ENCODE data around the gene PUM1.

Gene PUM1

DNA sequence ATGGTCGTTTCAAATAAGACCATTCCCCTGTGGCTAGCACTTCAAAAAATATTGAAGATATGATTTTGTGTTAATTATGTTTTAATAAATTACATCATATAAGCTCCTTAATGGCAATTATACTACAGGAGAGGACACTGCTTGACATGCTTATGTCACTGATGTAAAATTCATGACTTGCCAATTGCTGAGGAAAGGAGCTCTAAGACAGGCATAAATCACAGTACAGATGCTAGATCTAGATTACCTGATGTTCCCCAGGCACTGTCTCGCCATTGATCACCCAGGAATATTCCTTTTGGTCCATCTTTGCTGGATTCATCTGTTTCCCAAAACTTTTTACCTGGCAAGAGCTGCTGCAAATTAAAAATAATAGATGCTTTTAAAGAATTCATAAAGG lies 58.8 kb downstream of the PUM1 start:
- Mint-ChIP-seq H3K4me1 (ENCODE audit: low read depth) (peaks cover 23% of the 10 kb centered on the region), H3K27ac (no peak overlapping the region), H3K4me3 (no peak overlapping the region), H3K36me3 (ENCODE audit: low read depth) (peaks cover 64% of the 10 kb centered on the region), H3K9me3 (no peaks in the 10 kb centered on the region), H3K27me3 (no peaks in the 10 kb centered on the region)
- intact Hi-C loops (cut with micrococcal nuclease), result no loop called here

DNA sequence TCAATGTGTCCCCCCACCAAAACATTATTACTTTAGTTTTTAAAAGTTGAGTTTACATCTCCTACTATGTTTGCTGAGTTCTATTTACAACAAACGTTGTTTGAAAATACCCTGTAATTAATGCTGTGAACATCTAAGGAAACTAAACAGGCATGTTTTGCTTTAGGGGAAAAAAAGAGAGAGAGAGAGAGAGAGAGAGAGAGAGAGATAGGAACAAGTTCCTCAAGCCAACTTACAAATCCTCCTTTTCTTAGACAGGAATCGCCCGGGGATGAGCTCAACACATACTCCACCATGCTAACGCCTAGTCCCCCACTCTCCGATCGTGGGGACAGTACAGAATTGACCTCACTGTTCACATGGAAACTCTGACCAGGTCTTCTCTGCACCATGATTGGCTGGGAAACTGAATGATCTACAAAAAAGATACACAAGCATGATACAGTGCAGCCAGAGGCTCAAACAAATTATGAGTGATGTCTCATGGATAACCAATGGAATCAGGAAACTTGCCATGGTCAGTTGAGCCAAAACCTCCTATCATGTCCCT lies 59.8 kb downstream of the PUM1 start:
- H3K9me3 Mint-ChIP-seq, result no peaks in the 10 kb centered on the region
- peaks cover 69% of the 10 kb centered on the region for H3K36me3 Mint-ChIP-seq (ENCODE audit: low read depth)
- intact Hi-C loops (cut with micrococcal nuclease), result no loop called here
- no peaks in the 10 kb centered on the region for H3K27me3 Mint-ChIP-seq
- no peak overlapping the region for H3K4me3 Mint-ChIP-seq
- H3K4me1 Mint-ChIP-seq (ENCODE audit: low read depth), result peaks cover 19% of the 10 kb centered on the region
- H3K27ac Mint-ChIP-seq, result no peak overlapping the region

DNA sequence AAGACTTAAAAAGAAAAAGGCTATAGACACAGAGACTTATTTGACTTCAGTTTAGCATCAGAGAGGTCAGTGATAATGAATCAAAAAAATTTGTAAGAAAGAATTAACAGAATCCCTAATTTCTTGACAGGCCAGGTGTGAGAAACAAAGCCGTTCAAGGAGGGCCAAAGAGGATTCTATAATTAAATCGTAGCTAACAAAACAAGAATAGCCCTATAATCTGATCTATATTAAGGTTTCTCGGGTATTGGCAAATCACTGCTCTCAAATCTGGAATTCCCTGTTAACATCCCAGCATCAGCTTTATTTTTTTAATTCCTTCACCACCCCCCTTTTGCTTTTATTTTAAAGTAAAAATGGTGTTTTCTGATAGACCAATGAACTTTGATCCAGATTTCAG lies 60.3 kb downstream of the PUM1 start:
- H3K27ac Mint-ChIP-seq, result no peak overlapping the region
- intact Hi-C loops (cut with micrococcal nuclease), result no loop called here
- H3K9me3 Mint-ChIP-seq, result no peaks in the 10 kb centered on the region
- H3K27me3 Mint-ChIP-seq, result no peaks in the 10 kb centered on the region
- peaks cover 14% of the 10 kb centered on the region for H3K4me1 Mint-ChIP-seq (ENCODE audit: low read depth)
- H3K4me3 Mint-ChIP-seq, result no peak overlapping the region
- peaks cover 69% of the 10 kb centered on the region for H3K36me3 Mint-ChIP-seq (ENCODE audit: low read depth)

DNA sequence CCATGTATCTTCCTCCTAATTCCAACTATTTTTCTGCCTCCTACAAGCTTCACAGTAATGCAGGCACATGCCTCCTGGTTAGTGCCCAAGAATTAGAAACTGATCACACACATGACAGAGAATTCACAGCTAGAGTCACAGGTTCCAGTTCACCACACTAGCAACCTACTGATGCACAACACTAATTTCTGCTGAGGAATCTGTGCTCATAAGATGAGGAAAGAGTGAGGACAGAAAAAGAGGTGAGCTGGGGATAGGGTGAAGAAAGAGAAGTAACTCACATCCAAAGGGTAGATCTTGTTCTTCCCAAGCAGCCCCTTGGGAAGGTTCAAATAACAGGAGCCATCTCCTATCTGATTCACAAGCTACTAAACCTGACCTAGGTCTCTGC lies 61.3 kb downstream of the PUM1 start:
- peaks cover 11% of the 10 kb centered on the region for H3K4me1 Mint-ChIP-seq (ENCODE audit: low read depth)
- H3K4me3 Mint-ChIP-seq, result no peak overlapping the region
- intact Hi-C loops (cut with micrococcal nuclease), result no loop called here
- peaks cover 67% of the 10 kb centered on the region for H3K36me3 Mint-ChIP-seq (ENCODE audit: low read depth)
- no peaks in the 10 kb centered on the region for H3K9me3 Mint-ChIP-seq
- H3K27me3 Mint-ChIP-seq, result no peaks in the 10 kb centered on the region
- no peak overlapping the region for H3K27ac Mint-ChIP-seq

DNA sequence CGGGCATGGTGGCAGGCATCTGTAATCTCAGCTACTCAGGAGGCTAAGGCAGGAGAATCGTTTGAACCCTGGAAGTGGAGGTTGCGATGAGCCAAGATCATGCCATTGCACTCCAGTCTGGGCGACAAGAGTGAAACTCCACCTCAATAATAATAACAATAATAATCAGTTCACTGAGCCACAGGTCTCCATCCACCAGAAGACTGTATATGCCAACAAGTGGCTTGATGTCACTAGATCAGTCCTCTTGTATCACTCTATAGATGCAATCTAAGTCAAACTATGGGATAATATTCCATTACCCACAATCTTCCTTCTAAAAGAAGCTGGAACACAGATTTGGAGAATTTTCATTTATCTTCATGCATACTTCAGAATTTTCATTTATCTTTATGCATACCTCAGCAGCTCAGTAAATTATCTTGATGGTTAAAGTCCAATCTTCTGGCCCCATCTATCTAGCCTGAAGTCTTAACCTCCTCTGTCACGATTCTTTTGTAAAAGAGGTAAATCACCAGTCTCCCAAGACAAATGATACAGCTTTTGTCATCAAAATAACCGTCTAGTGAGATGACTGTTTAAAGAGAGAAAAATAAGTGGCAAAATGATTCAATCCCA lies 61.8 kb downstream of the PUM1 start:
- Mint-ChIP-seq H3K27me3 (no peaks in the 10 kb centered on the region), H3K4me3 (no peak overlapping the region), H3K36me3 (ENCODE audit: low read depth) (peaks cover 68% of the 10 kb centered on the region), H3K27ac (no peak overlapping the region), H3K9me3 (no peaks in the 10 kb centered on the region), H3K4me1 (ENCODE audit: low read depth) (peaks cover 11% of the 10 kb centered on the region)
- intact Hi-C loops (cut with micrococcal nuclease), result no loop called here

- peaks cover 70% of the 10 kb centered on the region for H3K36me3 Mint-ChIP-seq (ENCODE audit: low read depth)
- no peak overlapping the region for H3K27ac Mint-ChIP-seq
- H3K9me3 Mint-ChIP-seq, result no peaks in the 10 kb centered on the region
- H3K4me3 Mint-ChIP-seq, result no peak overlapping the region
- intact Hi-C loops (cut with micrococcal nuclease), result no loop called here
- H3K4me1 Mint-ChIP-seq (ENCODE audit: low read depth), result peaks cover 21% of the 10 kb centered on the region
- H3K27me3 Mint-ChIP-seq, result no peaks in the 10 kb centered on the region
Observed at GRCh38 chr1:31000301-31000700, 65.2 kb downstream of the PUM1 start.

GRCh38 chr1:30998887-30999286 lies 66.6 kb downstream of the PUM1 start:
- Mint-ChIP-seq H3K27me3 (no peaks in the 10 kb centered on the region), H3K4me3 (no peak overlapping the region), H3K27ac (no peak overlapping the region), H3K4me1 (ENCODE audit: low read depth) (peaks cover 28% of the 10 kb centered on the region), H3K36me3 (ENCODE audit: low read depth) (peaks cover 65% of the 10 kb centered on the region), H3K9me3 (no peaks in the 10 kb centered on the region)
- intact Hi-C loops (cut with micrococcal nuclease), result no loop called here

DNA sequence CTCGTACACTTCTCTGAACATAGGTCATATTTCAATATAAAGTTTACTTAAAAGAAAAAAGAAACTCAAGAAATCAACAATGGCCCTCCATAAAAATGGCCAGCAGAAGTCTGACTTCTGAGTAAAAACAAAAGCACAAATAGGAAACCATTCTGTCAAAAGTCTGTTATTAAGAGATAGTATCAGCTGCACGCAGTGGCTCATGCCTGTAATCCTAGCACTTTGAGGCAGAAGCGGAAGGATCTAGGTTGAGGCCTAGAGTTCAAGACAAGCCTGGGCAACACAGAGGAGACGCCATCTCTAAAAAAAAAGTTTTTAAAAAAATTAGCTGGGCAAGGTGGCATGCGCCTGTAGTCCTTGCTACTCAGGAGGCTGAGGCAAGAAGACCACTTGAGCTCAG lies 67.3 kb downstream of the PUM1 start:
- peaks cover 64% of the 10 kb centered on the region for H3K36me3 Mint-ChIP-seq (ENCODE audit: low read depth)
- intact Hi-C loops (cut with micrococcal nuclease), result no loop called here

DNA sequence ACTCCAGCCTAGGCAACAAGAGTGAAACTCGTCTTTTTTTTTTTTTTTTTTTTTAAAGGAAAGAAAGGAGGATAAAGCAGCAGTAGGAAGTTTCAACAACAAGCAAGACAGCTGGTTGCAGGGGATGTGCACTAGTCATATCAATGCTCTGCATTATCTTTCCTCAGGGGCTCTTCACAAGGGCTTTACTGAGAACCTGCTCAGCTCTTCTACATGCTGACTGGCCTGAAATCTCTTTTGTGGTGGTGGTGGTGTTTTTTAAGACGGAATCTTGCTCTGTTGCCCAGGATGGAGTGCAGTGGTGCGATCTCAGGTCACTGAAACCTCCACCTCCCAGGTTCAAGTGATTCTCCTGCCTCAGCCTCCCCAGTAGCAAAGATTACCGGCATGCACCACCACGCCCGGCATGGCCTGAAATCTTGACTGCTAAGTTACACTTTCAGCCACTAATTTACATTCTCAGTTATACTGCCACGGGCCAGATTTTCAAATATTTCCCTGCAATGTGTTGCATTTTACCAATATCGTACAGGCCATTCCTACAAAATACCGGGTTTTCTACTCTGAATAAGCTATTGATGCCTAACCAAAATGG lies 68.0 kb downstream of the PUM1 start:
- Mint-ChIP-seq H3K27ac (no peak overlapping the region), H3K36me3 (ENCODE audit: low read depth) (peaks cover 64% of the 10 kb centered on the region), H3K4me1 (ENCODE audit: low read depth) (peaks cover 28% of the 10 kb centered on the region), H3K9me3 (no peaks in the 10 kb centered on the region), H3K27me3 (no peaks in the 10 kb centered on the region), H3K4me3 (no peak overlapping the region)
- intact Hi-C loops (cut with micrococcal nuclease), result no loop called here

More for the DNA sequence above, 67.3 kb downstream of the PUM1 start:
- Mint-ChIP-seq H3K27ac (no peak overlapping the region), H3K9me3 (no peaks in the 10 kb centered on the region), H3K4me1 (ENCODE audit: low read depth) (peaks cover 28% of the 10 kb centered on the region), H3K4me3 (no peak overlapping the region), H3K27me3 (no peaks in the 10 kb centered on the region)

GRCh38 chr1:30995990-30996612 lies 69.4 kb downstream of the PUM1 start:
- Mint-ChIP-seq H3K36me3 (ENCODE audit: low read depth) (peaks cover 66% of the 10 kb centered on the region), H3K4me1 (ENCODE audit: low read depth) (peaks cover 36% of the 10 kb centered on the region), H3K9me3 (no peaks in the 10 kb centered on the region), H3K4me3 (no peak overlapping the region), H3K27ac (no peak overlapping the region), H3K27me3 (no peaks in the 10 kb centered on the region)
- intact Hi-C loops (cut with micrococcal nuclease), result no loop called here

GRCh38 chr1:30991862-30992606 lies 73.5 kb downstream of the PUM1 start:
- intact Hi-C loops (cut with micrococcal nuclease), result no loop called here
- Mint-ChIP-seq H3K9me3 (peaks cover 8% of the 10 kb centered on the region), H3K4me1 (ENCODE audit: low read depth) (peaks cover 52% of the 10 kb centered on the region), H3K27ac (no peak overlapping the region), H3K36me3 (ENCODE audit: low read depth) (peaks cover 81% of the 10 kb centered on the region), H3K4me3 (no peak overlapping the region), H3K27me3 (no peaks in the 10 kb centered on the region)

GRCh38 chr1:30990591-30990990 lies 74.9 kb downstream of the PUM1 start:
- Mint-ChIP-seq H3K9me3 (peaks cover 8% of the 10 kb centered on the region), H3K27me3 (no peaks in the 10 kb centered on the region), H3K4me3 (no peak overlapping the region), H3K4me1 (ENCODE audit: low read depth) (peaks cover 42% of the 10 kb centered on the region), H3K36me3 (ENCODE audit: low read depth) (peaks cover 83% of the 10 kb centered on the region), H3K27ac (no peak overlapping the region)
- intact Hi-C loops (cut with micrococcal nuclease), result no loop called here

GRCh38 chr1:30988045-30988444 lies 77.5 kb downstream of the PUM1 start:
- Mint-ChIP-seq H3K27ac (no peak overlapping the region), H3K36me3 (ENCODE audit: low read depth) (peaks cover 69% of the 10 kb centered on the region), H3K4me3 (no peak overlapping the region), H3K4me1 (ENCODE audit: low read depth) (peaks cover 46% of the 10 kb centered on the region), H3K9me3 (peaks cover 8% of the 10 kb centered on the region), H3K27me3 (no peaks in the 10 kb centered on the region)
- intact Hi-C loops (cut with micrococcal nuclease), result no loop called here

GRCh38 chr1:30986755-30987154 lies 78.8 kb downstream of the PUM1 start:
- intact Hi-C loops (cut with micrococcal nuclease), result no loop called here
- Mint-ChIP-seq H3K4me3 (no peak overlapping the region), H3K36me3 (ENCODE audit: low read depth) (peaks cover 59% of the 10 kb centered on the region), H3K9me3 (peaks cover 8% of the 10 kb centered on the region), H3K27ac (no peak overlapping the region), H3K4me1 (ENCODE audit: low read depth) (peaks cover 49% of the 10 kb centered on the region), H3K27me3 (no peaks in the 10 kb centered on the region)

Data from dendritic cell treated with granulocyte-macrophage colony-stimulating factor and Interleukin-4, amounts not matched to agents 40 ng/mL and 50 ng/mL, for 4 days (primary cell).